ENCODE results near the gene ZDHHC12.

DNA sequence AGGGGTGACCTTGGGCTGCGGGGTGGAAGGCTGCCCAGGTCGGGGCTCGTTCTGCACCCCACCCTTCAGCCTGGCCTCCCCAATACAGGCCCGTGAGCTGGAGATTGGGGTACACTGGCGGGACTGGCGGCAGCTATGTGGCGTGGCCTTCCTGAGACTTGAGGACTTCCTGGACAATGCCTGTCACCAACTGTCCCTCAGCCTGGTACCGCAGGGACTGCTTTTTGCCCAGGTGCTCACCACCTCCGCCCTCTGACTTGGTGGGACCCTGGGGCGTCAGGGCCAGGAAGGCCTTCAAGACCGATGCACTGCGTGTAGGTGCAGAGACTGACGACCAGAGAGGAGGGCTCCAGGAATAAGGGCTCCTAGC lies 10.5 kb downstream of the ZDHHC12 start:
- no peak for TF ChIP-seq POLR2A (IDR thresholded peaks at IDR 0.05; ENCODE audit: low read length)
- no peak for TF ChIP-seq GATA1 (IDR thresholded peaks at IDR 0.05; ENCODE audit: low read depth, low read length)

Data from erythroblast (primary cell).